HepG2 (cell line): ENCODE results near the gene NUDT22. TPM values are rescaled to one million over a fixed set of nuclear protein-coding genes. Genes with fewer than 3 reads are reported as not detected.

ENCODE experiments used
- CBX1 ChIP-seq: IDR thresholded peaks from one replicate; pipeline ENCODE4 v1.6.1; 2016; ENCODE audit warnings: antibody characterized with exemption, low read depth
- DPF2 ChIP-seq: sonication (generic); formaldehyde crosslinking; IDR thresholded peaks from 2 replicates; pipeline ENCODE4 v1.4.0; 2020; ENCODE audit warnings: mild to moderate bottlenecking, low read depth, missing genetic modification reagents, borderline replicate concordance
- ELF4 ChIP-seq: sonication (generic); formaldehyde crosslinking; IDR thresholded peaks from 2 replicates; pipeline ENCODE4 v1.5.0; 2020; ENCODE audit warnings: missing genetic modification reagents, mild to moderate bottlenecking, moderate library complexity, borderline replicate concordance
- ERF ChIP-seq: IDR thresholded peaks from 2 replicates; pipeline ENCODE4 v1.6.1; 2018; ENCODE audit warnings: missing biosample characterization, missing genetic modification reagents
- NR2F2 ChIP-seq: IDR thresholded peaks from 2 replicates; pipeline ENCODE4 v1.6.1; 2012; ENCODE audit warnings: low read depth, inconsistent platforms, borderline replicate concordance
- PHF20 ChIP-seq: sonication (generic); formaldehyde crosslinking; IDR thresholded peaks from 2 replicates; pipeline ENCODE4 v1.5.0; 2020; ENCODE audit warnings: mild to moderate bottlenecking, missing genetic modification reagents
- PITX1 ChIP-seq: sonication (generic); formaldehyde crosslinking; IDR thresholded peaks from 2 replicates; pipeline ENCODE4 v1.5.1; 2020; ENCODE audit warnings: mild to moderate bottlenecking, missing genetic modification reagents
- SMAD9 ChIP-seq: sonication (generic); formaldehyde crosslinking; IDR thresholded peaks from 2 replicates; pipeline ENCODE4 v1.5.1; 2020; ENCODE audit warnings: mild to moderate bottlenecking, missing genetic modification reagents
- SNAI1 ChIP-seq: sonication (generic); formaldehyde crosslinking; IDR thresholded peaks from 2 replicates; pipeline ENCODE4 v1.5.0; 2020; ENCODE audit warnings: mild to moderate bottlenecking, missing genetic modification reagents, borderline replicate concordance
- ZBTB38 ChIP-seq: sonication (generic); formaldehyde crosslinking; IDR thresholded peaks from 2 replicates; pipeline ENCODE4 v1.5.1; 2020; ENCODE audit warnings: mild to moderate bottlenecking, missing genetic modification reagents
- ZKSCAN8 ChIP-seq: IDR thresholded peaks from 2 replicates; pipeline ENCODE4 v1.6.1; 2016; ENCODE audit warnings: borderline replicate concordance, missing genetic modification reagents, missing compliant biosample characterization
- ZNF331 ChIP-seq: sonication (generic); formaldehyde crosslinking; IDR thresholded peaks from 2 replicates; pipeline ENCODE4 v1.4.0; 2020; ENCODE audit warnings: missing genetic modification reagents
- ZNF484 ChIP-seq: sonication (generic); formaldehyde crosslinking; IDR thresholded peaks from 2 replicates; pipeline ENCODE4 v1.5.1; 2020; ENCODE audit warnings: mild to moderate bottlenecking, low read depth, missing genetic modification reagents, borderline replicate concordance
- ZNF564 ChIP-seq: sonication (generic); formaldehyde crosslinking; IDR thresholded peaks from 2 replicates; pipeline ENCODE4 v1.8.1; 2023; ENCODE audit warnings: mild to moderate bottlenecking, missing genetic modification reagents
- polyA plus RNA-seq, 8 experiments: library from polyadenylated mRNA; depleted of rRNA in 3 of 8; stranded (reverse) in 7 of 8; unstranded in 1 of 8; fragments of >200 nt; fragmentation: Illumina TruSeq in 4 of 8; extraction: Trizol in 4 of 8; gene quantifications; 2 replicates each; pipeline versions ENCODE4 v1.2.1 to v1.2.3, GENCODE V29; 2011 to 2016; ENCODE audit warnings: low read depth in 4 of 8, missing spikeins in 1 of 8, mixed read lengths in 1 of 8; ENCODE audit not compliant: insufficient read depth in 1 of 8
- total RNA-seq, 5 experiments: library from RNA; depleted of rRNA; stranded (reverse); fragments of >200 nt; fragmentation: Illumina TruSeq; extraction: Trizol; gene quantifications; 2 replicates each; pipeline ENCODE4 v1.2.3, GENCODE V29; 2016; ENCODE audit warnings: low read depth in 1 of 5
- TF ChIP-seq, protein P1 (sequence below): sonication (generic); formaldehyde crosslinking; IDR thresholded peaks from one replicate; pipeline ENCODE4 v1.5.1; 2020; ENCODE audit warnings: mild to moderate bottlenecking, missing genetic modification reagents; ENCODE audit errors: not compliant biosample characterization
- TF ChIP-seq, protein P2 (sequence below): sonication (generic); formaldehyde crosslinking; IDR thresholded peaks from 2 replicates; pipeline ENCODE4 v1.5.1; 2020; ENCODE audit warnings: mild to moderate bottlenecking, missing genetic modification reagents, borderline replicate concordance

Gene NUDT22
- total and polyA plus RNA-seq, 2 of the 13 experiments (the other 11 are each of a cell fraction or from before 2014, with no cell fraction given), result 33.5 to 39.8 TPM

DNA sequence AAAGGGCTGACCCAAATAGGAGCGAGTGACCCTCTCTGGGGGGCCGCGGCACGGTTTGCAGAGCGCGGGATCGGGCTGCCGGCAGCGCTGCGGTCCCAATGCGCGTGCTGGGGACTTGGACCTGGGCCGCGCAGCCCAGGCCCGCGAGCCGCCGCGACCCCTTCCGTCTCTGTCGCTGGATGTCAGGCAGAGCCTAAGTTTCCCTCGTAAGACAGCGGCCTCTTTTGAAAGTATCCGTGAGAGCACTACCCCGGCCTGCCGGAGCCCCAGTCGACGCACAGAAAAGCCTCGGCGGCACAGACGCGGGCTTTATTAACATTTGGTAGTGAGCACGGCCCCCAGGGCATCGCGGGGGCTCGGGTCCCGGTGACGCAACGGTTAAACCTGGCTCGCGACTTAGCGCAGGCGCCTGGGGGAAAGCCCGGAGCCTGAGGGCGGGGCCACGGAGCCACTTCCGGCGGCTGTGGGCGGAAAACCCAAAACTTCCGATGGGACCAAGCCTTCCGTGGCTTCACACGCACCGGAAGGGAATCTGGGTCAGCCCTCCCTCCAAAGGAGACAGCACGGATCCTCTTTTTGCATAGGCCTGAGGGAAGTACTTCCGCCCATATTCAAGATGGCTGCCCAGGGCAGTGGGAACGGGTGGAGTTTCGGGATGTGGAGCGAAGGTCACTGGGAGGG, 43.6 kb downstream of the NUDT22 start (continued):
- TF ChIP-seq, protein P1, sequence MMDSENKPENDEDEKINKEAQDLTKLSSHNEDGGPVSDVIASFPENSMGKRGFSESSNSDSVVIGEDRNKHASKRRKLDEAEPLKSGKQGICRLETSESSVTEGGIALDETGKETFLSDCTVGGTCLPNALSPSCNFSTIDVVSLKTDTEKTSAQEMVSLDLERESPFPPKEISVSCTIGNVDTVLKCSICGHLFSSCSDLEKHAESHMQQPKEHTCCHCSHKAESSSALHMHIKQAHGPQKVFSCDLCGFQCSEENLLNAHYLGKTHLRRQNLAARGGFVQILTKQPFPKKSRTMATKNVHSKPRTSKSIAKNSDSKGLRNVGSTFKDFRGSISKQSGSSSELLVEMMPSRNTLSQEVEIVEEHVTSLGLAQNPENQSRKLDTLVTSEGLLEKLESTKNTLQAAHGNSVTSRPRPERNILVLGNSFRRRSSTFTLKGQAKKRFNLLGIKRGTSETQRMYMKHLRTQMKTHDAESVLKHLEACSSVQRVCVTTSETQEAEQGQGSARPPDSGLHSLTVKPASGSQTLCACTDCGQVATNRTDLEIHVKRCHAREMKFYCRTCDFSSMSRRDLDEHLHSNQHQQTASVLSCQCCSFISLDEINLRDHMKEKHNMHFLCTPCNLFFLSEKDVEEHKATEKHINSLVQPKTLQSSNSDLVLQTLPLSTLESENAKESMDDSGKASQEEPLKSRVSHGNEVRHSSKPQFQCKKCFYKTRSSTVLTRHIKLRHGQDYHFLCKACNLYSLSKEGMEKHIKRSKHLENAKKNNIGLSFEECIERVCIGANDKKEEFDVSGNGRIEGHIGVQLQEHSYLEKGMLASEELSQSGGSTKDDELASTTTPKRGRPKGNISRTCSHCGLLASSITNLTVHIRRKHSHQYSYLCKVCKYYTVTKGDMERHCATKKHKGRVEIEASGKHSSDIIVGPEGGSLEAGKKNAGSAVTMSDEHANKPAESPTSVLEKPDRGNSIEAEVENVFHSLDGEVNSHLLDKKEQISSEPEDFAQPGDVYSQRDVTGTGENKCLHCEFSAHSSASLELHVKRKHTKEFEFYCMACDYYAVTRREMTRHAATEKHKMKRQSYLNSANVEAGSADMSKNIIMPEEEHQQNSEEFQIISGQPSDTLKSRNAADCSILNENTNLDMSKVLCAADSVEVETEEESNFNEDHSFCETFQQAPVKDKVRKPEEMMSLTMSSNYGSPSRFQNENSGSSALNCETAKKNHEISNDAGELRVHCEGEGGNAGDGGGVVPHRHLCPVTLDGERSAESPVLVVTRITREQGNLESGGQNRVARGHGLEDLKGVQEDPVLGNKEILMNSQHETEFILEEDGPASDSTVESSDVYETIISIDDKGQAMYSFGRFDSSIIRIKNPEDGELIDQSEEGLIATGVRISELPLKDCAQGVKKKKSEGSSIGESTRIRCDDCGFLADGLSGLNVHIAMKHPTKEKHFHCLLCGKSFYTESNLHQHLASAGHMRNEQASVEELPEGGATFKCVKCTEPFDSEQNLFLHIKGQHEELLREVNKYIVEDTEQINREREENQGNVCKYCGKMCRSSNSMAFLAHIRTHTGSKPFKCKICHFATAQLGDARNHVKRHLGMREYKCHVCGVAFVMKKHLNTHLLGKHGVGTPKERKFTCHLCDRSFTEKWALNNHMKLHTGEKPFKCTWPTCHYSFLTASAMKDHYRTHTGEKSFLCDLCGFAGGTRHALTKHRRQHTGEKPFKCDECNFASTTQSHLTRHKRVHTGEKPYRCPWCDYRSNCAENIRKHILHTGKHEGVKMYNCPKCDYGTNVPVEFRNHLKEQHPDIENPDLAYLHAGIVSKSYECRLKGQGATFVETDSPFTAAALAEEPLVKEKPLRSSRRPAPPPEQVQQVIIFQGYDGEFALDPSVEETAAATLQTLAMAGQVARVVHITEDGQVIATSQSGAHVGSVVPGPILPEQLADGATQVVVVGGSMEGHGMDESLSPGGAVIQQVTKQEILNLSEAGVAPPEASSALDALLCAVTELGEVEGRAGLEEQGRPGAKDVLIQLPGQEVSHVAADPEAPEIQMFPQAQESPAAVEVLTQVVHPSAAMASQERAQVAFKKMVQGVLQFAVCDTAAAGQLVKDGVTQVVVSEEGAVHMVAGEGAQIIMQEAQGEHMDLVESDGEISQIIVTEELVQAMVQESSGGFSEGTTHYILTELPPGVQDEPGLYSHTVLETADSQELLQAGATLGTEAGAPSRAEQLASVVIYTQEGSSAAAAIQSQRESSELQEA, result no peak
- TF ChIP-seq ERF (CRISPR knock-in tag) (peak; percentile 70; the same call in 1 of the 2 replicates), ZKSCAN8 (no peak), DPF2 (no peak), ZNF484 (CRISPR knock-in tag) (no peak), PHF20 (CRISPR knock-in tag) (peak; percentile 93), ZNF564 (no peak; the same call in 1 of the 2 replicates), NR2F2 (peak; percentile 49; the same call in 1 of the 2 replicates), ZBTB38 (CRISPR knock-in tag) (peak; percentile 36; the same call in 1 of the 2 replicates), SMAD9 (CRISPR knock-in tag) (0 out of 2 replicates have a peak, but pooled peaks have one; percentile 55), PITX1 (peak; percentile 41; the same call in 1 of the 2 replicates), ZNF331 (CRISPR knock-in tag) (peak; percentile 46), SNAI1 (no peak), CBX1 (no peak), ELF4 (CRISPR knock-in tag) (peak; percentile 99)
- TF ChIP-seq, protein P2, sequence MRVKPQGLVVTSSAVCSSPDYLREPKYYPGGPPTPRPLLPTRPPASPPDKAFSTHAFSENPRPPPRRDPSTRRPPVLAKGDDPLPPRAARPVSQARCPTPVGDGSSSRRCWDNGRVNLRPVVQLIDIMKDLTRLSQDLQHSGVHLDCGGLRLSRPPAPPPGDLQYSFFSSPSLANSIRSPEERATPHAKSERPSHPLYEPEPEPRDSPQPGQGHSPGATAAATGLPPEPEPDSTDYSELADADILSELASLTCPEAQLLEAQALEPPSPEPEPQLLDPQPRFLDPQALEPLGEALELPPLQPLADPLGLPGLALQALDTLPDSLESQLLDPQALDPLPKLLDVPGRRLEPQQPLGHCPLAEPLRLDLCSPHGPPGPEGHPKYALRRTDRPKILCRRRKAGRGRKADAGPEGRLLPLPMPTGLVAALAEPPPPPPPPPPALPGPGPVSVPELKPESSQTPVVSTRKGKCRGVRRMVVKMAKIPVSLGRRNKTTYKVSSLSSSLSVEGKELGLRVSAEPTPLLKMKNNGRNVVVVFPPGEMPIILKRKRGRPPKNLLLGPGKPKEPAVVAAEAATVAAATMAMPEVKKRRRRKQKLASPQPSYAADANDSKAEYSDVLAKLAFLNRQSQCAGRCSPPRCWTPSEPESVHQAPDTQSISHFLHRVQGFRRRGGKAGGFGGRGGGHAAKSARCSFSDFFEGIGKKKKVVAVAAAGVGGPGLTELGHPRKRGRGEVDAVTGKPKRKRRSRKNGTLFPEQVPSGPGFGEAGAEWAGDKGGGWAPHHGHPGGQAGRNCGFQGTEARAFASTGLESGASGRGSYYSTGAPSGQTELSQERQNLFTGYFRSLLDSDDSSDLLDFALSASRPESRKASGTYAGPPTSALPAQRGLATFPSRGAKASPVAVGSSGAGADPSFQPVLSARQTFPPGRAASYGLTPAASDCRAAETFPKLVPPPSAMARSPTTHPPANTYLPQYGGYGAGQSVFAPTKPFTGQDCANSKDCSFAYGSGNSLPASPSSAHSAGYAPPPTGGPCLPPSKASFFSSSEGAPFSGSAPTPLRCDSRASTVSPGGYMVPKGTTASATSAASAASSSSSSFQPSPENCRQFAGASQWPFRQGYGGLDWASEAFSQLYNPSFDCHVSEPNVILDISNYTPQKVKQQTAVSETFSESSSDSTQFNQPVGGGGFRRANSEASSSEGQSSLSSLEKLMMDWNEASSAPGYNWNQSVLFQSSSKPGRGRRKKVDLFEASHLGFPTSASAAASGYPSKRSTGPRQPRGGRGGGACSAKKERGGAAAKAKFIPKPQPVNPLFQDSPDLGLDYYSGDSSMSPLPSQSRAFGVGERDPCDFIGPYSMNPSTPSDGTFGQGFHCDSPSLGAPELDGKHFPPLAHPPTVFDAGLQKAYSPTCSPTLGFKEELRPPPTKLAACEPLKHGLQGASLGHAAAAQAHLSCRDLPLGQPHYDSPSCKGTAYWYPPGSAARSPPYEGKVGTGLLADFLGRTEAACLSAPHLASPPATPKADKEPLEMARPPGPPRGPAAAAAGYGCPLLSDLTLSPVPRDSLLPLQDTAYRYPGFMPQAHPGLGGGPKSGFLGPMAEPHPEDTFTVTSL (CRISPR knock-in tag), result peak; percentile 23; the same call in 1 of the 2 replicates
